Measurements from ENCODE around the gene MTG1.

DNA sequence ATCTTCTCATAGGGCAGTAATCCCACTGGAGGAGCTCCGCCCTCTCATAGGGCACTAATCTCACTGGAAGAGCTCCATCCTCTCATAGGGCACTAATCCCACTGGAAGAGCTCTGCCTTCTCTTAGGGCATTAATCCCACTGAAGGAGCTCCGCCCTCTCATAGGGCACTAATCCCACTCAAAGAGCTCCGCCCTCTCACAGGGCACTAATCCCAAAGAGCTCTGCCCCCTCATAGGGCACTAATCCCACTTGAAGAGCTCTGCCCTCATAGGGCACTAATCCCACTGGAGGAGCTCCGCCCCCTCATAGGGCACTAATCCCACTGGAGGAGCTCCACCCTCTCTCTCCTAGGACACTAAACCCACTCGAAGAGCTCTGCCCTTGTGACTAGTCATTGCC lies 32.7 kb upstream of the MTG1 start:
- TF ChIP-seq, protein P1, sequence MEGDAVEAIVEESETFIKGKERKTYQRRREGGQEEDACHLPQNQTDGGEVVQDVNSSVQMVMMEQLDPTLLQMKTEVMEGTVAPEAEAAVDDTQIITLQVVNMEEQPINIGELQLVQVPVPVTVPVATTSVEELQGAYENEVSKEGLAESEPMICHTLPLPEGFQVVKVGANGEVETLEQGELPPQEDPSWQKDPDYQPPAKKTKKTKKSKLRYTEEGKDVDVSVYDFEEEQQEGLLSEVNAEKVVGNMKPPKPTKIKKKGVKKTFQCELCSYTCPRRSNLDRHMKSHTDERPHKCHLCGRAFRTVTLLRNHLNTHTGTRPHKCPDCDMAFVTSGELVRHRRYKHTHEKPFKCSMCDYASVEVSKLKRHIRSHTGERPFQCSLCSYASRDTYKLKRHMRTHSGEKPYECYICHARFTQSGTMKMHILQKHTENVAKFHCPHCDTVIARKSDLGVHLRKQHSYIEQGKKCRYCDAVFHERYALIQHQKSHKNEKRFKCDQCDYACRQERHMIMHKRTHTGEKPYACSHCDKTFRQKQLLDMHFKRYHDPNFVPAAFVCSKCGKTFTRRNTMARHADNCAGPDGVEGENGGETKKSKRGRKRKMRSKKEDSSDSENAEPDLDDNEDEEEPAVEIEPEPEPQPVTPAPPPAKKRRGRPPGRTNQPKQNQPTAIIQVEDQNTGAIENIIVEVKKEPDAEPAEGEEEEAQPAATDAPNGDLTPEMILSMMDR (conservative IDR thresholded peaks at IDR 0.05 in 1 of 2, IDR thresholded peaks at IDR 0.05 in 1 of 2; ENCODE audit: low read depth in 1 of 2, low read length in 2 of 2): no peak
- no peak for TF ChIP-seq EZH2 (IDR thresholded peaks at IDR 0.05; ENCODE audit: low read length, missing control alignments)

Measured in fibroblast of lung (primary cell).